ENCODE data around the gene SH3PXD2A.

The SH3PXD2A gene

GRCh38 chr10:103874730-103875129, 19.4 kb upstream of the SH3PXD2A start:
- no peak for DNase-seq

- DNase-seq = no peak
These were observed 17.0 kb upstream of the SH3PXD2A start for GRCh38 chr10:103872137-103872931.

GRCh38 chr10:103871006-103871405, 15.6 kb upstream of the SH3PXD2A start:
- no peak for DNase-seq

GRCh38 chr10:103870516-103870915, 15.1 kb upstream of the SH3PXD2A start:
- peak; percentile 71 for DNase-seq

GRCh38 chr10:103869336-103869735, 14.0 kb upstream of the SH3PXD2A start:
- DNase-seq = no peak

GRCh38 chr10:103868200-103868599, 12.8 kb upstream of the SH3PXD2A start:
- no peak for DNase-seq

- DNase-seq = peak; percentile 37
These were observed 6.1 kb upstream of the SH3PXD2A start for GRCh38 chr10:103861505-103861904.

GRCh38 chr10:103859161-103860086, 4.0 kb upstream of the SH3PXD2A start:
- peak; percentile 73 for DNase-seq

GRCh38 chr10:103858360-103858759, 3.0 kb upstream of the SH3PXD2A start:
- DNase-seq = no peak

- no peak for DNase-seq
These were observed 1.4 kb upstream of the SH3PXD2A start for GRCh38 chr10:103856797-103857170.

GRCh38 chr10:103855852-103856796, 748 bp upstream of the SH3PXD2A start:
- no peak for DNase-seq

GRCh38 chr10:103854686-103855391, 537 bp downstream of the SH3PXD2A start:
- DNase-seq = peak; percentile 84

GRCh38 chr10:103854265-103854685, 1.1 kb downstream of the SH3PXD2A start:
- DNase-seq = peak; percentile 36

- no peak for DNase-seq
These were observed 1.7 kb downstream of the SH3PXD2A start for GRCh38 chr10:103853428-103854264.

GRCh38 chr10:103852856-103853255, 2.5 kb downstream of the SH3PXD2A start:
- no peak for DNase-seq

- DNase-seq = peak; percentile 68
These were observed 3.1 kb downstream of the SH3PXD2A start for GRCh38 chr10:103852189-103852711.

GRCh38 chr10:103851261-103851660, 4.1 kb downstream of the SH3PXD2A start:
- no peak for DNase-seq

GRCh38 chr10:103850572-103850895, 4.8 kb downstream of the SH3PXD2A start:
- peak; percentile 31 for DNase-seq

GRCh38 chr10:103849880-103850571, 5.3 kb downstream of the SH3PXD2A start:
- peak; percentile 84 for DNase-seq

Measured in fibroblast of skin of abdomen (primary cell).